T47D (cell line): ENCODE measurements around the gene RALGPS2.

Experiments used
- DNase-seq, 2 experiments: peaks; one replicate each; pipeline versions ENCODE4 v3.0.0 to v3.0.0-alpha.2; 2011 to 2012; ENCODE audit warnings: low read depth in 1 of 2, low spot score in 1 of 2
- JUND ChIP-seq: IDR thresholded peaks from 2 replicates; pipeline ENCODE4 v1.6.1; 2012; ENCODE audit warnings: low read depth
- in situ Hi-C: cut with HindIII; loops from 2 replicates; pipeline ENCODE4 v1.10.0; 2016; ENCODE audit warnings: low sequenced_read_pairs, low pct_unique_long_range_greater_than_20kb

The RALGPS2 gene

GRCh38 chr1:178867670-178868069 lies 142.6 kb downstream of the RALGPS2 start:
- no peak for TF ChIP-seq JUND
- DNase-seq: no peak
- in situ Hi-C loops: no loop called here

- no peak for TF ChIP-seq JUND
- no peak for DNase-seq
- in situ Hi-C loops: no loop called here
Measured at GRCh38 chr1:178868706-178869105, 143.7 kb downstream of the RALGPS2 start.

GRCh38 chr1:178869119-178869697 lies 144.2 kb downstream of the RALGPS2 start:
- no peak for DNase-seq
- in situ Hi-C loops: no loop called here
- TF ChIP-seq JUND: no peak

- TF ChIP-seq JUND: no peak
- DNase-seq: no peak
- in situ Hi-C loops: no loop called here
Measured at GRCh38 chr1:178870221-178870620, 145.2 kb downstream of the RALGPS2 start.

- in situ Hi-C loops: no loop called here
- no peak for TF ChIP-seq JUND
- DNase-seq: no peak
Measured at GRCh38 chr1:178870944-178871343, 145.9 kb downstream of the RALGPS2 start, which contains the start of gene ANGPTL1. TSS of gene ANGPTL1 (minus strand) at chr1:178871077. CDS start at chr1:178865776, 5,301 bp downstream.

- TF ChIP-seq JUND: no peak
- peak in 1 of 2 experiments; percentile 23 for DNase-seq
- in situ Hi-C loops: no loop called here
Measured at GRCh38 chr1:178871551-178872320, 146.7 kb downstream of the RALGPS2 start.

GRCh38 chr1:178874966-178875365 lies 149.9 kb downstream of the RALGPS2 start:
- no peak for DNase-seq
- in situ Hi-C loops: no loop called here
- no peak for TF ChIP-seq JUND

GRCh38 chr1:178875936-178876335 lies 150.9 kb downstream of the RALGPS2 start:
- DNase-seq: no peak
- no peak for TF ChIP-seq JUND
- in situ Hi-C loops: no loop called here

GRCh38 chr1:178877896-178878295 lies 152.9 kb downstream of the RALGPS2 start:
- DNase-seq: no peak
- in situ Hi-C loops: no loop called here
- TF ChIP-seq JUND: no peak

- no peak for TF ChIP-seq JUND
- DNase-seq: no peak
- in situ Hi-C loops: no loop called here
Measured at GRCh38 chr1:178881950-178882349, 156.9 kb downstream of the RALGPS2 start.

- no peak for TF ChIP-seq JUND
- no peak for DNase-seq
- in situ Hi-C loops: no loop called here
Measured at GRCh38 chr1:178885869-178886268, 160.8 kb downstream of the RALGPS2 start.

- in situ Hi-C loops: no loop called here
- no peak for DNase-seq
- TF ChIP-seq JUND: no peak
Measured at GRCh38 chr1:178886551-178886950, 161.5 kb downstream of the RALGPS2 start.

- no peak for TF ChIP-seq JUND
- in situ Hi-C loops: no loop called here
- DNase-seq: no peak
Measured at GRCh38 chr1:178895928-178896327, 170.9 kb downstream of the RALGPS2 start.
